GM12878 (cell line): ENCODE data around the gene ECEL1. TPM values are rescaled to one million over a fixed set of nuclear protein-coding genes. Genes with fewer than 3 reads are reported as not detected.

Experiments used
- ATAC-seq: fragments of 200-7000 bp; cut with Tn5 transposase; 3 replicates; pipeline ENCODE4 v1.9.1; 2020; ENCODE audit warnings: mild to moderate bottlenecking, moderate library complexity
- BruUV-seq: library from RNA; stranded (reverse); fragments of 400-500 nt; replicated peaks from 2 replicates; lab custom pipeline; 2021; lab: Mats Ljungman, UMichigan
- CTCF ChIA-PET: fragments of 300-600 bp; sonication (Branson Sonifier 250); formaldehyde crosslinking; extraction: SDS; loops from one replicate; lab custom pipeline; 2021; ENCODE audit warnings: inconsistent platforms; lab: Yijun Ruan, JAX
- POLR2A ChIA-PET: fragments of 350-600 bp; formaldehyde crosslinking; extraction: SDS; loops from one replicate; lab custom pipeline; 2021; ENCODE audit warnings: inconsistent platforms; lab: Charles Lee
- RAD21 ChIA-PET: fragments of 300-600 bp; sonication (Branson Sonifier 250); formaldehyde crosslinking; loops from one replicate; lab custom pipeline; 2023; ENCODE audit warnings: antibody characterized with exemption; ENCODE audit not compliant: unreplicated experiment; lab: Charles Lee
- SMC1A ChIA-PET: fragments of 300-600 bp; sonication (Branson Sonifier 250); formaldehyde crosslinking; loops from one replicate; lab custom pipeline; 2023; ENCODE audit not compliant: unreplicated experiment, uncharacterized antibody; lab: Charles Lee
- DNase-seq: peaks from one replicate; pipeline ENCODE4 v3.0.0-alpha.2; 2011; ENCODE audit warnings: low read depth, low spot score
- FAIRE-seq: peaks from 3 replicates; lab custom pipeline; 2011; peaks lifted over from hg19 to GRCh38; lab: Jason Lieb, UNC
- H2AFZ ChIP-seq: 2 replicates; pipeline ENCODE4 v1.6.0; 2011; ENCODE audit warnings: low read depth, low read length, control low read depth; ENCODE audit not compliant: control insufficient read depth
- H3K27ac ChIP-seq: 2 replicates; pipeline ENCODE4 v1.5.1; 2011; ENCODE audit warnings: control low read depth; ENCODE audit not compliant: control insufficient read depth, insufficient read depth
- H3K27me3 ChIP-seq, 2 experiments: replicated peaks in 1 of 2; 2 replicates each; pipeline versions ENCODE4 v1.6.0 to v1.6.1; 2011; ENCODE audit warnings: low read length in 1 of 2; ENCODE audit not compliant: control insufficient read depth in 2 of 2, insufficient read depth in 2 of 2
- H3K36me3 ChIP-seq, 2 experiments: 2 replicates each; pipeline ENCODE4 v1.5.1; 2011; ENCODE audit warnings: low read length in 1 of 2; ENCODE audit not compliant: control insufficient read depth in 2 of 2, insufficient read depth in 2 of 2
- H3K4me1 ChIP-seq: 2 replicates; pipeline ENCODE4 v1.6.1; 2011; ENCODE audit warnings: mild to moderate bottlenecking, low read length, moderate library complexity, mixed read lengths; ENCODE audit not compliant: control insufficient read depth, insufficient read depth
- H3K4me2 ChIP-seq: 2 replicates; pipeline ENCODE4 v1.6.0; 2011; ENCODE audit warnings: control low read depth; ENCODE audit not compliant: control insufficient read depth, insufficient read depth
- H3K4me3 ChIP-seq: fragments of 200-600 bp; sonication (generic); 2 replicates; pipeline ENCODE4 v1.5.1; 2016
- H3K79me2 ChIP-seq: 2 replicates; pipeline ENCODE4 v1.6.0; 2011; ENCODE audit warnings: low read length; ENCODE audit not compliant: control insufficient read depth, insufficient read depth
- H3K9ac ChIP-seq: 2 replicates; pipeline ENCODE4 v1.8.0; 2011; ENCODE audit warnings: low read length, control low read depth, mixed read lengths; ENCODE audit not compliant: control insufficient read depth, insufficient read depth
- H3K9me3 ChIP-seq: replicated peaks from 3 replicates; pipeline ENCODE4 v1.5.1; 2011; ENCODE audit warnings: mild to moderate bottlenecking, low read length; ENCODE audit not compliant: control insufficient read depth, insufficient read depth
- H4K20me1 ChIP-seq: 2 replicates; pipeline ENCODE4 v1.6.0; 2011; ENCODE audit not compliant: control insufficient read depth, insufficient read depth
- ATF2 ChIP-seq: IDR thresholded peaks from 2 replicates; pipeline ENCODE4 v1.6.1; 2012; ENCODE audit warnings: low read length, inconsistent platforms
- BHLHE40 ChIP-seq, 2 experiments: fragments of 450-650 bp in 1 of 2; IDR thresholded peaks; 2 replicates each; pipeline ENCODE4 v1.6.1; 2011 to 2017; ENCODE audit warnings: low read depth in 2 of 2, borderline replicate concordance in 1 of 2, improper control_type of control experiment in 1 of 2, low read length in 1 of 2, mild to moderate bottlenecking in 1 of 2
- BMI1 ChIP-seq: fragments of 450-650 bp; IDR thresholded peaks from 2 replicates; pipeline ENCODE4 v1.6.1; 2016; ENCODE audit warnings: mild to moderate bottlenecking, moderate library complexity, borderline replicate concordance
- BRCA1 ChIP-seq: IDR thresholded peaks from 2 replicates; pipeline ENCODE4 v1.6.1; 2011; ENCODE audit warnings: low read depth, low read length, improper control_type of control experiment
- CBX3 ChIP-seq: fragments of 200-600 bp; sonication (generic); IDR thresholded peaks from 2 replicates; pipeline ENCODE4 v1.6.1; 2016; ENCODE audit warnings: low read depth, borderline replicate concordance
- CHD4 ChIP-seq: fragments of 200-600 bp; sonication (generic); IDR thresholded peaks from 2 replicates; pipeline ENCODE4 v1.6.1; 2016; ENCODE audit warnings: mild to moderate bottlenecking
- E2F8 ChIP-seq: fragments of 450-650 bp; IDR thresholded peaks from 2 replicates; pipeline ENCODE4 v1.6.1; 2018; ENCODE audit warnings: mild to moderate bottlenecking, low read depth, moderate library complexity; ENCODE audit not compliant: partially characterized antibody
- FOXM1 ChIP-seq: IDR thresholded peaks from 2 replicates; pipeline ENCODE4 v1.6.1; 2012; ENCODE audit warnings: low read depth, mild to moderate bottlenecking, inconsistent platforms, low read length, moderate library complexity
- HCFC1 ChIP-seq: fragments of 150-350 bp; IDR thresholded peaks from 2 replicates; pipeline ENCODE4 v1.6.1; 2014; ENCODE audit warnings: low read length
- JUNB ChIP-seq: IDR thresholded peaks from 2 replicates; pipeline ENCODE4 v1.6.1; 2016; ENCODE audit warnings: antibody characterized with exemption, mild to moderate bottlenecking
- MYB ChIP-seq: fragments of 150-350 bp; IDR thresholded peaks from 2 replicates; pipeline ENCODE4 v1.6.1; 2014; ENCODE audit warnings: mild to moderate bottlenecking, low read depth, low read length, borderline replicate concordance
- NR2C2 ChIP-seq: IDR thresholded peaks from 2 replicates; pipeline ENCODE4 v1.6.1; 2011; ENCODE audit warnings: borderline replicate concordance, low read depth; ENCODE audit not compliant: control insufficient read depth, insufficient read length
- PML ChIP-seq: IDR thresholded peaks from 2 replicates; pipeline ENCODE4 v1.6.1; 2012; ENCODE audit warnings: low read length, inconsistent platforms
- PRDM15 ChIP-seq: fragments of 450-650 bp; formaldehyde crosslinking; IDR thresholded peaks from 2 replicates; pipeline ENCODE4 v1.4.0; 2020; ENCODE audit warnings: mild to moderate bottlenecking, moderate library complexity
- RELB ChIP-seq: fragments of 450-650 bp; IDR thresholded peaks from 2 replicates; pipeline ENCODE4 v1.6.1; 2017; ENCODE audit warnings: low read depth, mild to moderate bottlenecking, moderate library complexity
- RFX5 ChIP-seq: IDR thresholded peaks from 2 replicates; pipeline ENCODE4 v1.6.1; 2011; ENCODE audit warnings: low read depth, low read length, improper control_type of control experiment
- ZNF24 ChIP-seq: fragments of 450-650 bp; IDR thresholded peaks from 2 replicates; pipeline ENCODE4 v1.6.1; 2017; ENCODE audit warnings: antibody characterized with exemption, mild to moderate bottlenecking
- WGBS: methylation state at CpG from one replicate; pipeline ENCODE4 v1.1.6; 2016; ENCODE audit warnings: low lambda C conversion rate; ENCODE audit not compliant: insufficient replicate concordance, insufficient coverage; ENCODE audit errors: missing lambda C conversion rate; 5-methylcytosine and 5-hydroxymethylcytosine counted together
- in situ Hi-C: fragments of 300-500 bp; cut with MboI; formaldehyde crosslinking; loops from 9 replicates; pipeline ENCODE4 v1.14.3; 2018; ENCODE audit warnings: mixed read lengths
- intact Hi-C: fragments of 100-400 bp; cut with micrococcal nuclease; formaldehyde crosslinking; loops from one replicate; pipeline ENCODE4 v1.14.2; 2022; ENCODE audit not compliant: unreplicated experiment
- polyA plus RNA-seq, 11 experiments: library from polyadenylated mRNA; depleted of rRNA in 4 of 11; unstranded in 6 of 11; stranded (reverse) in 5 of 11; fragments of >200 nt; fragmentation: Nextera tagmentation in 4 of 11; fragmentation: Illumina TruSeq in 1 of 11; extraction: Ambion mirVana in 4 of 11; extraction: Trizol in 1 of 11; gene quantifications; 1 replicate in 1 of 11; 2 replicates in 10 of 11; pipeline versions ENCODE4 v1.2.1 to v1.2.3, GENCODE V29; 2011 to 2016; ENCODE audit warnings: inconsistent platforms in 2 of 11, missing spikeins in 2 of 11, low read depth in 1 of 11
- total RNA-seq, 4 experiments: library from RNA; depleted of rRNA in 3 of 4; stranded (reverse); fragments of >200 nt in 3 of 4; fragmentation: Illumina TruSeq in 1 of 4; extraction: Trizol in 1 of 4; gene quantifications; 2 replicates each; pipeline versions ENCODE4 v1.2.1 to v1.2.3, GENCODE V29; 2013 to 2021

ECEL1 gene
- total and polyA plus RNA-seq, 10 of the 15 experiments (the other 5 are each of a cell fraction or from before 2014, with no cell fraction given), result not detected

- ChIA-PET CTCF (no interaction called here), RAD21 (no interaction called here), POLR2A (no interaction called here), SMC1A (no interaction called here)
- no peaks in the 10 kb centered on the region for H3K4me1 ChIP-seq
- no peaks in the 10 kb centered on the region for H4K20me1 ChIP-seq
- DNase-seq (no peak), ATAC-seq (no peak), FAIRE-seq (no peak)
- H2AFZ ChIP-seq, result no peak overlapping the region
- H3K9me3 ChIP-seq, result no peaks in the 10 kb centered on the region
- no peaks in the 10 kb centered on the region for H3K79me2 ChIP-seq
- H3K27ac ChIP-seq, result no peak overlapping the region
- no peak overlapping the region for H3K4me3 ChIP-seq
- H3K4me2 ChIP-seq, result no peak overlapping the region
- intact Hi-C loops (no loop called here), in situ Hi-C loops (no loop called here)
- no TSS peak for BruUV-seq
- WGBS, result 68% methylated on average over 10 of the region's 10 CpGs
- H3K9ac ChIP-seq, result no peak overlapping the region
- H3K27me3 ChIP-seq, result no peaks in the 10 kb centered on the region; a peak in 2 of 4 replicates
- no peaks in the 10 kb centered on the region for H3K36me3 ChIP-seq
- TF ChIP-seq CBX3, result no peak
- no peak for TF ChIP-seq MYB
- no peak for TF ChIP-seq HCFC1
- TF ChIP-seq RELB, result no peak
- no peak for TF ChIP-seq E2F8
- no peak for TF ChIP-seq BMI1
- no peak for TF ChIP-seq PRDM15 (CRISPR knock-in tag)
- TF ChIP-seq ATF2, result no peak
- no peak for TF ChIP-seq RFX5
- no peak for TF ChIP-seq PML
- no peak for TF ChIP-seq NR2C2
- no peak for TF ChIP-seq CHD4
- no peak for TF ChIP-seq FOXM1
- TF ChIP-seq BHLHE40 (IDR thresholded peaks at IDR 0.05; ENCODE audit: borderline replicate concordance in 1 of 2, low read depth in 2 of 2, low read length in 1 of 2), result no peak
- no peak for TF ChIP-seq BRCA1
- no peak for TF ChIP-seq JUNB
- no peak for TF ChIP-seq ZNF24
Measured at GRCh38 chr2:232512602-232513001, 25.0 kb upstream of the ECEL1 start.
